Hepatocyte (in vitro differentiated cells): ENCODE measurements around the gene LHFPL3. TPM values are rescaled to one million over a fixed set of nuclear protein-coding genes. Genes with fewer than 3 reads are reported as not detected.

Experiments used
- DNase-seq: peaks from one replicate; pipeline ENCODE4 v3.0.0-alpha.2; 2016; ENCODE audit warnings: low spot score
- H2AFZ ChIP-seq: fragments of 200-600 bp; sonication (generic); 2 replicates; pipeline ENCODE4 v1.6.0; 2016; ENCODE audit warnings: antibody characterized with exemption, mild to moderate bottlenecking
- H3K27ac ChIP-seq: fragments of 200-600 bp; sonication (generic); 2 replicates; pipeline ENCODE4 v1.5.1; 2016; ENCODE audit warnings: mild to moderate bottlenecking
- H3K27me3 ChIP-seq: fragments of 200-600 bp; sonication (generic); 2 replicates; pipeline ENCODE4 v1.6.1; 2016
- H3K36me3 ChIP-seq: fragments of 200-600 bp; sonication (generic); replicated peaks from 2 replicates; pipeline ENCODE4 v1.5.1; 2016; ENCODE audit warnings: low read depth; ENCODE audit not compliant: insufficient read depth
- H3K4me1 ChIP-seq: fragments of 200-600 bp; sonication (generic); 2 replicates; pipeline ENCODE4 v1.5.1; 2016; ENCODE audit warnings: mild to moderate bottlenecking, moderate library complexity; ENCODE audit not compliant: insufficient read depth
- H3K4me2 ChIP-seq: fragments of 200-600 bp; sonication (generic); 2 replicates; pipeline ENCODE4 v1.6.0; 2016
- H3K4me3 ChIP-seq: fragments of 200-600 bp; sonication (generic); 2 replicates; pipeline ENCODE4 v1.5.1; 2016; ENCODE audit warnings: mild to moderate bottlenecking
- H3K79me2 ChIP-seq: fragments of 200-600 bp; sonication (generic); 2 replicates; pipeline ENCODE4 v1.6.0; 2017; ENCODE audit warnings: mild to moderate bottlenecking
- H3K9me2 ChIP-seq: fragments of 200-600 bp; sonication (generic); replicated peaks from 2 replicates; pipeline ENCODE4 v1.6.0; 2017; ENCODE audit warnings: mild to moderate bottlenecking; ENCODE audit not compliant: insufficient read depth
- H3K9me3 ChIP-seq: fragments of 200-600 bp; sonication (generic); 2 replicates; pipeline ENCODE4 v1.5.1; 2016; ENCODE audit warnings: low read depth, mild to moderate bottlenecking
- H4K20me1 ChIP-seq: fragments of 200-600 bp; sonication (generic); 2 replicates; pipeline ENCODE4 v1.6.0; 2016; ENCODE audit warnings: mild to moderate bottlenecking; ENCODE audit not compliant: insufficient read depth, poor library complexity, severe bottlenecking
- CTCF ChIP-seq: fragments of 200-600 bp; sonication (generic); IDR thresholded peaks from 2 replicates; pipeline ENCODE4 v1.5.1; 2016; ENCODE audit warnings: antibody characterized with exemption, mild to moderate bottlenecking; ENCODE audit not compliant: poor library complexity
- EZH2 ChIP-seq: fragments of 200-600 bp; sonication (generic); IDR thresholded peaks from 2 replicates; pipeline ENCODE4 v1.6.1; 2016; ENCODE audit warnings: antibody characterized with exemption, mild to moderate bottlenecking, borderline replicate concordance
- EZH2phosphoT487 ChIP-seq: fragments of 200-600 bp; sonication (generic); IDR thresholded peaks from one replicate; pipeline ENCODE4 v1.6.1; 2018; ENCODE audit warnings: antibody characterized with exemption, mild to moderate bottlenecking, low read depth, moderate library complexity; ENCODE audit not compliant: unreplicated experiment, severe bottlenecking
- WGBS: methylation state at CpG from one replicate; pipeline ENCODE4 v1.1.6; 2016; ENCODE audit warnings: low lambda C conversion rate; ENCODE audit errors: missing lambda C conversion rate; 5-methylcytosine and 5-hydroxymethylcytosine counted together
- polyA plus RNA-seq: library from polyadenylated mRNA; unstranded; fragments of >200 nt; fragmentation: Nextera tagmentation; extraction: Ambion mirVana; gene quantifications from 2 replicates; pipeline ENCODE4 v1.2.1, GENCODE V29; 2016
- total RNA-seq: library from RNA; depleted of rRNA; stranded (reverse); fragments of >200 nt; gene quantifications from 2 replicates; pipeline ENCODE4 v1.2.3, GENCODE V29; 2014

The LHFPL3 gene
- total and polyA plus RNA-seq, 2 experiments from 2014 or later, result not detected

GRCh38 chr7:104908636-104909035, 580.2 kb downstream of the LHFPL3 start:
- Histone ChIP-seq H4K20me1 (no peaks in the 10 kb centered on the region), H3K79me2 (no peaks in the 10 kb centered on the region), H3K9me3 (no peaks in the 10 kb centered on the region), H2AFZ (no peak overlapping the region), H3K4me1 (no peaks in the 10 kb centered on the region), H3K36me3 (no peaks in the 10 kb centered on the region), H3K27ac (no peak overlapping the region), H3K9me2 (no peaks in the 10 kb centered on the region), H3K4me3 (no peak overlapping the region), H3K27me3 (no peaks in the 10 kb centered on the region), H3K4me2 (no peak overlapping the region)
- WGBS, result 84% methylated on average over 2 of the region's 2 CpGs
- DNase-seq, result no peak
- TF ChIP-seq EZH2phosphoT487, result no peak
- TF ChIP-seq EZH2, result no peak
- no peak for TF ChIP-seq CTCF

- no peaks in the 10 kb centered on the region for H3K9me2 ChIP-seq
- no peaks in the 10 kb centered on the region for H3K4me1 ChIP-seq
- no peak for TF ChIP-seq EZH2
- TF ChIP-seq EZH2phosphoT487, result no peak
- no peak for TF ChIP-seq CTCF
- H3K9me3 ChIP-seq, result no peaks in the 10 kb centered on the region
- H2AFZ ChIP-seq, result no peak overlapping the region
- H3K79me2 ChIP-seq, result no peaks in the 10 kb centered on the region
- no peak for DNase-seq
- no peak overlapping the region for H3K4me2 ChIP-seq
- no peaks in the 10 kb centered on the region for H4K20me1 ChIP-seq
- H3K27me3 ChIP-seq, result no peaks in the 10 kb centered on the region
- no peak overlapping the region for H3K4me3 ChIP-seq
- no peak overlapping the region for H3K27ac ChIP-seq
- WGBS, result 91% methylated on average over 2 of the region's 2 CpGs
- H3K36me3 ChIP-seq, result no peaks in the 10 kb centered on the region
Measured at GRCh38 chr7:104909096-104909495, 580.7 kb downstream of the LHFPL3 start.

- no peaks in the 10 kb centered on the region for H3K4me1 ChIP-seq
- TF ChIP-seq EZH2 (no peak), EZH2phosphoT487 (no peak), CTCF (no peak)
- no peaks in the 10 kb centered on the region for H3K27me3 ChIP-seq
- no peak overlapping the region for H2AFZ ChIP-seq
- no peaks in the 10 kb centered on the region for H3K79me2 ChIP-seq
- H3K9me2 ChIP-seq, result no peaks in the 10 kb centered on the region
- H3K4me2 ChIP-seq, result no peak overlapping the region
- H3K36me3 ChIP-seq, result no peaks in the 10 kb centered on the region
- H3K4me3 ChIP-seq, result no peak overlapping the region
- no peak overlapping the region for H3K27ac ChIP-seq
- 98% methylated on average over 2 of the region's 2 CpGs for WGBS
- no peak for DNase-seq
- H4K20me1 ChIP-seq, result no peaks in the 10 kb centered on the region
- H3K9me3 ChIP-seq, result no peaks in the 10 kb centered on the region
Measured at GRCh38 chr7:104914421-104914820, 586.0 kb downstream of the LHFPL3 start.

- Histone ChIP-seq H4K20me1 (no peaks in the 10 kb centered on the region), H3K27ac (no peak overlapping the region), H3K4me3 (no peak overlapping the region), H3K4me2 (no peak overlapping the region), H3K9me2 (no peaks in the 10 kb centered on the region), H3K79me2 (peaks cover 34% of the 10 kb centered on the region), H3K36me3 (no peaks in the 10 kb centered on the region), H3K27me3 (no peaks in the 10 kb centered on the region), H2AFZ (no peak overlapping the region), H3K9me3 (no peaks in the 10 kb centered on the region), H3K4me1 (no peaks in the 10 kb centered on the region)
- no peak for DNase-seq
- 78% methylated on average over 2 of the region's 2 CpGs for WGBS
- TF ChIP-seq CTCF, result no peak
- TF ChIP-seq EZH2phosphoT487, result no peak
- TF ChIP-seq EZH2, result no peak
Measured at GRCh38 chr7:104921596-104921995, 593.2 kb downstream of the LHFPL3 start.
